Smooth muscle cell (in vitro differentiated cells): ENCODE data around the gene LRRC23. TPM values are rescaled to one million over a fixed set of nuclear protein-coding genes. Genes with fewer than 3 reads are reported as not detected.
"Not testable (repeated sequence)": the region's sequence is repeated elsewhere in the genome, so short reads cannot be mapped to it uniquely, and the experiment has no call there.

ENCODE experiments used
- DNase-seq: peaks from one replicate; lab custom pipeline; 2025; ENCODE audit not compliant: unreplicated experiment; lab: John Stamatoyannopoulos, UW
- H2AFZ ChIP-seq: fragments of 200-600 bp; sonication (generic); 2 replicates; pipeline ENCODE4 v1.6.0; 2016; ENCODE audit warnings: antibody characterized with exemption, low read depth, mild to moderate bottlenecking
- H3F3A ChIP-seq: fragments of 200-600 bp; sonication (generic); 2 replicates; pipeline ENCODE4 v1.6.0; 2017; ENCODE audit warnings: antibody characterized with exemption, low read depth
- H3K27ac ChIP-seq: fragments of 200-600 bp; sonication (generic); 2 replicates; pipeline ENCODE4 v1.5.1; 2016; ENCODE audit warnings: low read depth, mild to moderate bottlenecking
- H3K27me3 ChIP-seq: fragments of 200-600 bp; sonication (generic); 2 replicates; pipeline ENCODE4 v1.6.1; 2016; ENCODE audit warnings: low read depth, mild to moderate bottlenecking
- H3K36me3 ChIP-seq: fragments of 200-600 bp; sonication (generic); 2 replicates; pipeline ENCODE4 v1.5.1; 2016; ENCODE audit warnings: low read depth
- H3K4me1 ChIP-seq: fragments of 200-600 bp; sonication (generic); 2 replicates; pipeline ENCODE4 v1.5.1; 2016; ENCODE audit warnings: low read depth
- H3K4me2 ChIP-seq: fragments of 200-600 bp; sonication (generic); 2 replicates; pipeline ENCODE4 v1.6.0; 2016; ENCODE audit warnings: mild to moderate bottlenecking
- H3K4me3 ChIP-seq: fragments of 200-600 bp; sonication (generic); 2 replicates; pipeline ENCODE4 v1.5.1; 2016; ENCODE audit warnings: mild to moderate bottlenecking
- H3K79me2 ChIP-seq: fragments of 200-600 bp; sonication (generic); 2 replicates; pipeline ENCODE4 v1.6.0; 2016; ENCODE audit warnings: low read depth, mild to moderate bottlenecking
- H3K9ac ChIP-seq: fragments of 200-600 bp; sonication (generic); 2 replicates; pipeline ENCODE4 v1.6.0; 2016; ENCODE audit warnings: low read depth
- H3K9me3 ChIP-seq: fragments of 200-600 bp; sonication (generic); replicated peaks from 2 replicates; pipeline ENCODE4 v1.5.1; 2016; ENCODE audit warnings: low read depth
- H4K20me1 ChIP-seq: fragments of 200-600 bp; sonication (generic); 2 replicates; pipeline ENCODE4 v1.6.0; 2016; ENCODE audit warnings: low read depth
- WGBS: methylation state at CpG from one replicate; pipeline ENCODE4 v1.1.7; 2016; ENCODE audit warnings: low lambda C conversion rate; 5-methylcytosine and 5-hydroxymethylcytosine counted together
- polyA plus RNA-seq: library from polyadenylated mRNA; unstranded; fragments of >200 nt; fragmentation: Nextera tagmentation; extraction: Ambion mirVana; gene quantifications from 2 replicates; pipeline ENCODE4 v1.2.1, GENCODE V29; 2016
- total RNA-seq: library from RNA; depleted of rRNA; stranded (reverse); fragments of >200 nt; gene quantifications from 2 replicates; pipeline ENCODE4 v1.2.3, GENCODE V29; 2014
- TF ChIP-seq, protein P1 (sequence below): fragments of 200-600 bp; sonication (generic); IDR thresholded peaks from 2 replicates; pipeline ENCODE4 v1.5.1; 2017; ENCODE audit warnings: borderline replicate concordance, mild to moderate bottlenecking, antibody characterized with exemption; ENCODE audit not compliant: insufficient read depth, poor library complexity, severe bottlenecking

Gene LRRC23
- total and polyA plus RNA-seq, 2 experiments from 2014 or later, result 14.2 to 19.5 TPM

DNA sequence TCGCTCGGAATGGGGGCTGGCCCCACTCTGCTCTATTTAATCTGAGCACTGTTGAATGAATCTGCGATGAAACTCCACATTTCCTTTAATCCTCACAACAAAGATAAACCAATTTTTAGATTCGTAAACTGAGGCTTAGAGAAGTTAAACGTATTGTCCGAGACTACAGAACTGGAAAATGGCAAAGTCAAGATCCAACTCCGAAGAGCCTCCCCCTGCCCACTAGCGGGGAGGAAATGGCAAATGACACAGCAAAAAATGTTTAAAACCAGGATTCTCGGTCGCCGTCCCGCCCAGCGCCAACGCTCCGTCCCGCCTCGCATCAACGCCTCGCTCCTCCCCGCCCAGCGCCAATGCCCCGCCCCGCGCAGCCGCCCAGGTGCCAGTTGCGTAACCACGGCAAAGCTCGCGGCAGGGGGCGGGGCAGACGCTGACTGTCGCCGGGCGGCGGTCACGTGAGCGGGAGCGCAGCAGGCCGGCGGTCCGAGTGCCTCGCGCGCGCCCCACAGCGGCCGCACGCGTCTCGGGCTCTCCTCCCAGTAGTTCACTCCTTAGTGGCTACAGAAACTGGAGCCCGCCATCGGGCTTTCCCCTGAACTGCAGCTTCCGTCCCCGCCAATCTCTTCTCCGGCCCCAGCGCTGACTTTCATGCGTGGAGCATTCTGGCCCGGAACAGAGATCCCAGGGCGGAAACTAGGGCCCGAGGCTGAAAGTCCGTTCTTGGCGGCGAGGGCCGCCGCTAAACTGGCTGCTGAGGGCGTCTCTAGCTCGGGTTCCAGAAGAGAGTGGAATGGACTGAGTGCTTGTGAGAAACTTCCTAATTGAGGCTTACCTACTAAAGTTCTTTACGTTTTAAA lies 13.6 kb upstream of the LRRC23 start:
- peak; percentile 95 for DNase-seq
- Histone ChIP-seq H3F3A (no peaks in the 10 kb centered on the region), H3K9me3 (no peaks in the 10 kb centered on the region), H3K4me1 (peaks cover 16% of the 10 kb centered on the region), H2AFZ (peak overlapping the region; percentile 96), H3K4me2 (peak overlapping the region; percentile 96), H3K27me3 (no peaks in the 10 kb centered on the region), H3K4me3 (peak overlapping the region; percentile 59), H4K20me1 (no peaks in the 10 kb centered on the region), H3K27ac (peak overlapping the region; percentile 90), H3K36me3 (no peaks in the 10 kb centered on the region), H3K79me2 (no peaks in the 10 kb centered on the region), H3K9ac (peak overlapping the region; percentile 82)
- TF ChIP-seq, protein P1, sequence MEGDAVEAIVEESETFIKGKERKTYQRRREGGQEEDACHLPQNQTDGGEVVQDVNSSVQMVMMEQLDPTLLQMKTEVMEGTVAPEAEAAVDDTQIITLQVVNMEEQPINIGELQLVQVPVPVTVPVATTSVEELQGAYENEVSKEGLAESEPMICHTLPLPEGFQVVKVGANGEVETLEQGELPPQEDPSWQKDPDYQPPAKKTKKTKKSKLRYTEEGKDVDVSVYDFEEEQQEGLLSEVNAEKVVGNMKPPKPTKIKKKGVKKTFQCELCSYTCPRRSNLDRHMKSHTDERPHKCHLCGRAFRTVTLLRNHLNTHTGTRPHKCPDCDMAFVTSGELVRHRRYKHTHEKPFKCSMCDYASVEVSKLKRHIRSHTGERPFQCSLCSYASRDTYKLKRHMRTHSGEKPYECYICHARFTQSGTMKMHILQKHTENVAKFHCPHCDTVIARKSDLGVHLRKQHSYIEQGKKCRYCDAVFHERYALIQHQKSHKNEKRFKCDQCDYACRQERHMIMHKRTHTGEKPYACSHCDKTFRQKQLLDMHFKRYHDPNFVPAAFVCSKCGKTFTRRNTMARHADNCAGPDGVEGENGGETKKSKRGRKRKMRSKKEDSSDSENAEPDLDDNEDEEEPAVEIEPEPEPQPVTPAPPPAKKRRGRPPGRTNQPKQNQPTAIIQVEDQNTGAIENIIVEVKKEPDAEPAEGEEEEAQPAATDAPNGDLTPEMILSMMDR, result peak; percentile 65
- WGBS, result 6% methylated on average over 50 of the region's 68 CpGs

DNA sequence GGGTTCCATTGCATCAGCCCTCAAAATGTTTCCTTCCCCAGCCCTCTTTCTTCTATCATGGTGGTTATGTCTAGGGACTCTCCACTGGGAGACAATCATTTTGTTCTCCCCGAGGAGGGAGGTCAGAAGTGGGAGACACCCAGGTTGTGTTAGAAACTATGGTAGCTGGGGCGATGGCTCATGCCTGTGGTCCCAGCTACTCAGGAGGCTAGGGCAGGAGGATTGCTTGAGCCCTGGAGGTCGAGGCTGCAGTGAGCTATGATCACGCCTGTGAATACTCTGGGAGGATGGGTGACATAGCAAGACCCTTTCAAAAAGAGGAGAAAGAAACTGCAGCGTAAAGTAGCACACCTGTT lies 13.0 kb upstream of the LRRC23 start:
- H3K27ac ChIP-seq, result peak overlapping the region; percentile 90

DNA sequence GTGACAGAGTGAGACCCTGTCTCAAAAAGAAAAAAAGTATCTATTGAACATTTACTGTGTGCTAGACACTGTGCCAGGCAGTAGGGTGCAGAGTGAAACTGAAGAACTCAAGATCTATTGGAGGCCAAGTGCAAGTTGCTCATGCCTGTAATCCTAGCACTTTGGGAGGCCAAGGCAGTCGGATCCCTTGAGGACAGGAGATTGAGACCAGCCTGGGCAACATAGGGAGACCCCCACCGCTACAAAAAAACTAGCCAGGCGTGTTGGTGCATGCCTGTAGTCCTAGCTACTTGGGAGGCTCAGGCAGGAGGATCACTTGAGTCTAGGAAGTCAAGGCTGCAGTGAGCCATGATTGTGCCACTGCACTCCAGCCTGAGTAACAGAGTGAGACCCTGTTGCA lies 11.9 kb upstream of the LRRC23 start:
- not testable (repeated sequence) for H3F3A ChIP-seq, H3K27me3 ChIP-seq, H4K20me1 ChIP-seq, DNase-seq, H3K9ac ChIP-seq, H3K36me3 ChIP-seq, H3K4me3 ChIP-seq, H3K27ac ChIP-seq, H3K79me2 ChIP-seq, H3K9me3 ChIP-seq, H2AFZ ChIP-seq, H3K4me2 ChIP-seq
- 98% methylated on average over 3 of the region's 3 CpGs for WGBS
- H3K4me1 ChIP-seq, result peaks cover 11% of the 10 kb centered on the region

More for the DNA sequence above, 13.0 kb upstream of the LRRC23 start:
- Histone ChIP-seq H3K9ac (peak overlapping the region; percentile 82), H2AFZ (peak overlapping the region; percentile 96), H3K4me2 (peak overlapping the region; percentile 96), H3K36me3 (no peaks in the 10 kb centered on the region), H4K20me1 (no peaks in the 10 kb centered on the region), H3K27me3 (no peaks in the 10 kb centered on the region), H3K4me1 (peaks cover 16% of the 10 kb centered on the region), H3K4me3 (peak overlapping the region; percentile 59), H3K9me3 (no peaks in the 10 kb centered on the region), H3K79me2 (no peaks in the 10 kb centered on the region), H3F3A (no peaks in the 10 kb centered on the region)
- WGBS, result 92% methylated on average over 5 of the region's 5 CpGs
- DNase-seq, result no peak
- TF ChIP-seq, protein P1, result no peak

DNA sequence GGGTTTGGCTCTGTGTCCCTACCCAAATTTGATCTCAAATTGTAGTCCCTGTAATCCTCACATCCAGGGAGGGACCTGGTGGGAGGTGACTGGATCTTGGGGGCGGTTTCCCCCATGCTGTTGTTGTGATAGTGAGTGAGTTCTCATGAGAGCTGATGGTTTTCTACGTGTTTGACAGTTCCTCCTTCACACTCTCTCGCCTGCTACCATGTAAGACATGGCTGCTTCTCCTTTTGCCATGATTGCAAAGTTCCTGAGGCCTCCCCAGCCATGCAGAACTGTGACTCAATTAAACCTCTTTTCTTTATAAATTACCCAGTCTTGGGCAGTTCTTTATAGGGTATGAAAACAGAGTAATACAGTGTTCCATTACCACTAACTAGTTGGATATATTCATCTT lies 10.3 kb upstream of the LRRC23 start:
- no peaks in the 10 kb centered on the region for H3F3A ChIP-seq
- no peak overlapping the region for H3K4me2 ChIP-seq
- H3K9me3 ChIP-seq, result no peaks in the 10 kb centered on the region
- 88% methylated on average over 3 of the region's 3 CpGs for WGBS
- no peak overlapping the region for H3K27ac ChIP-seq
- H4K20me1 ChIP-seq, result no peaks in the 10 kb centered on the region
- H3K27me3 ChIP-seq, result no peaks in the 10 kb centered on the region
- H3K4me3 ChIP-seq, result no peak overlapping the region
- no peak overlapping the region for H2AFZ ChIP-seq
- H3K79me2 ChIP-seq, result no peaks in the 10 kb centered on the region
- DNase-seq, result no peak
- no peak overlapping the region for H3K9ac ChIP-seq
- TF ChIP-seq, protein P1, result no peak
- peaks cover 11% of the 10 kb centered on the region for H3K4me1 ChIP-seq
- H3K36me3 ChIP-seq, result no peaks in the 10 kb centered on the region
